HCT116 (cell line): ENCODE measurements around the gene STX1B. TPM values are rescaled to one million over a fixed set of nuclear protein-coding genes. Genes with fewer than 3 reads are reported as not detected.

Experiments used
- ATAC-seq: fragments of 200-7000 bp; cut with Tn5 transposase; 2 replicates; pipeline ENCODE4 v1.9.1; 2020; ENCODE audit warnings: mild to moderate bottlenecking, moderate library complexity
- BruUV-seq: library from RNA; stranded (reverse); fragments of 400-500 nt; replicated peaks from 2 replicates; lab custom pipeline; 2021; lab: Mats Ljungman, UMichigan
- CTCF ChIA-PET: fragments of 300-600 bp; sonication (Branson Sonifier 250); formaldehyde crosslinking; loops from one replicate; lab custom pipeline; 2021; ENCODE audit warnings: antibody characterized with exemption; lab: Charles Lee
- POLR2A ChIA-PET: fragments of 300-600, 350-600 bp; sonication (Branson Sonifier 250); formaldehyde crosslinking; loops from one replicate; lab custom pipeline; 2021; ENCODE audit warnings: antibody characterized with exemption; lab: Charles Lee
- RAD21 ChIA-PET, 2 experiments: fragments of 300-600 bp; sonication (Branson Sonifier 250); formaldehyde crosslinking; loops; one replicate each; lab custom pipeline; 2023; ENCODE audit warnings: low total read pairs in 2 of 2; ENCODE audit not compliant: uncharacterized antibody in 2 of 2, unreplicated experiment in 2 of 2, low non-redundant PET in 1 of 2; lab: Charles Lee
- DNase-seq: peaks from one replicate; pipeline ENCODE4 v3.0.0-alpha.2; 2010; ENCODE audit warnings: low read depth, low spot score
- H2AFZ ChIP-seq: fragments of 200-600 bp; shearing (Covaris generic), sonication (generic); 2 replicates; pipeline ENCODE4 v1.6.1; 2017; ENCODE audit warnings: low read depth, mixed run types, mixed read lengths, antibody characterized with exemption, low read length; ENCODE audit not compliant: poor library complexity, severe bottlenecking
- H3K27ac ChIP-seq: 2 replicates; pipeline ENCODE4 v1.5.1; 2012; ENCODE audit warnings: low read depth, low read length
- H3K27me3 ChIP-seq: fragments of 200-600 bp; sonication (generic); 2 replicates; pipeline ENCODE4 v1.6.1; 2016; ENCODE audit warnings: mixed run types, low read length, mixed read lengths; ENCODE audit not compliant: insufficient read depth
- H3K36me3 ChIP-seq, 2 experiments: fragments of 200-500 bp in 1 of 2; fragments of 200-600 bp in 1 of 2; sonication (Bioruptor generic) in 1 of 2; sonication (generic) in 1 of 2; 2 replicates each; pipeline versions ENCODE4 v1.5.1 to v1.6.1; 2014 to 2016; ENCODE audit warnings: low read length in 2 of 2, inconsistent platforms in 1 of 2, mixed read lengths in 1 of 2, mixed run types in 1 of 2; ENCODE audit not compliant: insufficient read depth in 2 of 2, control insufficient read depth in 1 of 2
- H3K4me1 ChIP-seq, 2 experiments: fragments of 200-600 bp in 1 of 2; sonication (generic) in 1 of 2; 2 replicates each; pipeline versions ENCODE4 v1.5.1 to v1.6.1; 2012 to 2017; ENCODE audit warnings: low read length in 2 of 2, inconsistent platforms in 1 of 2, mild to moderate bottlenecking in 1 of 2, mixed read lengths in 1 of 2, mixed run types in 1 of 2, moderate library complexity in 1 of 2; ENCODE audit not compliant: insufficient read depth in 2 of 2, control insufficient read depth in 1 of 2
- H3K4me2 ChIP-seq: fragments of 200-600 bp; sonication (generic); 2 replicates; pipeline ENCODE4 v1.6.1; 2017; ENCODE audit warnings: mixed run types, low read length, mixed read lengths
- H3K4me3 ChIP-seq, 2 experiments: fragments of 200-600 bp in 1 of 2; sonication (generic) in 1 of 2; replicated peaks in 1 of 2; 2 replicates each; pipeline ENCODE4 v1.5.1; 2011 to 2016; ENCODE audit warnings: low read length in 2 of 2, control low read depth in 1 of 2, low read depth in 1 of 2, mild to moderate bottlenecking in 1 of 2, mixed read lengths in 1 of 2, mixed run types in 1 of 2
- H3K79me2 ChIP-seq: fragments of 200-600 bp; sonication (generic); 2 replicates; pipeline ENCODE4 v1.6.1; 2017; ENCODE audit warnings: mild to moderate bottlenecking, mixed run types, low read length, moderate library complexity, mixed read lengths; ENCODE audit not compliant: insufficient read depth
- H3K9ac ChIP-seq: fragments of 200-600 bp; sonication (generic); 2 replicates; pipeline ENCODE4 v1.6.1; 2016; ENCODE audit warnings: low read length, mixed read lengths
- H3K9me2 ChIP-seq: fragments of 200-600 bp; sonication (generic), shearing (Covaris generic); 2 replicates; pipeline ENCODE4 v1.6.1; 2017; ENCODE audit warnings: mixed run types, mild to moderate bottlenecking, moderate library complexity; ENCODE audit not compliant: insufficient read depth
- H3K9me3 ChIP-seq, 2 experiments: fragments of 200-500 bp in 1 of 2; fragments of 200-600 bp in 1 of 2; sonication (Bioruptor generic) in 1 of 2; sonication (generic) in 1 of 2; 2 replicates each; pipeline ENCODE4 v1.6.1; 2014 to 2017; ENCODE audit warnings: low read length in 2 of 2, mixed read lengths in 2 of 2, inconsistent platforms in 1 of 2, low read depth in 1 of 2, mild to moderate bottlenecking in 1 of 2, mixed run types in 1 of 2, moderate library complexity in 1 of 2; ENCODE audit not compliant: control insufficient read depth in 1 of 2, insufficient read depth in 1 of 2
- H4K20me1 ChIP-seq: fragments of 200-600 bp; sonication (generic), shearing (Covaris generic); 2 replicates; pipeline ENCODE4 v1.6.1; 2017; ENCODE audit warnings: mixed run types, mild to moderate bottlenecking, moderate library complexity; ENCODE audit not compliant: insufficient read depth
- CBX3 ChIP-seq: IDR thresholded peaks from 2 replicates; pipeline ENCODE4 v1.6.1; 2012; ENCODE audit warnings: low read depth
- CEBPB ChIP-seq: IDR thresholded peaks from 2 replicates; pipeline ENCODE4 v1.6.1; 2012; ENCODE audit warnings: low read depth
- EGR1 ChIP-seq: IDR thresholded peaks from 2 replicates; pipeline ENCODE4 v1.6.1; 2012; ENCODE audit warnings: low read depth
- EZH2 ChIP-seq: fragments of 200-600 bp; sonication (generic); IDR thresholded peaks from 2 replicates; pipeline ENCODE4 v1.6.1; 2017; ENCODE audit warnings: antibody characterized with exemption, mixed run types
- FOSL1 ChIP-seq: IDR thresholded peaks from 2 replicates; pipeline ENCODE4 v1.6.1; 2012; ENCODE audit warnings: low read depth
- POLR2AphosphoS5 ChIP-seq: IDR thresholded peaks from 2 replicates; pipeline ENCODE4 v1.6.1; 2011; ENCODE audit warnings: mild to moderate bottlenecking, low read depth, low read length, moderate library complexity
- RAD21 ChIP-seq: IDR thresholded peaks from 2 replicates; pipeline ENCODE4 v1.6.1; 2012; ENCODE audit warnings: low read depth, mild to moderate bottlenecking
- SIN3A ChIP-seq: IDR thresholded peaks from 2 replicates; pipeline ENCODE4 v1.6.1; 2012; ENCODE audit warnings: low read depth
- TCF7L2 ChIP-seq: IDR thresholded peaks from 2 replicates; pipeline ENCODE4 v1.7.0; 2011; ENCODE audit warnings: borderline replicate concordance, inconsistent platforms; ENCODE audit not compliant: insufficient read depth, insufficient read length; ENCODE audit errors: extremely low read depth
- YY1 ChIP-seq: IDR thresholded peaks from 2 replicates; pipeline ENCODE4 v1.6.1; 2011; ENCODE audit warnings: low read length, low read depth, moderate library complexity, mild to moderate bottlenecking; ENCODE audit not compliant: insufficient replicate concordance; ENCODE audit errors: extremely low read depth
- ZFX ChIP-seq: fragments of 450-650 bp; IDR thresholded peaks from 2 replicates; pipeline ENCODE4 v1.6.1; 2017
- intact Hi-C: fragments of 100-400 bp; cut with micrococcal nuclease; formaldehyde crosslinking; loops from 2 replicates; pipeline ENCODE4 v1.10.0; 2022
- total RNA-seq: library from RNA; stranded (reverse); gene quantifications from one replicate; pipeline ENCODE4 v1.2.1, GENCODE V29; 2021; ENCODE audit not compliant: unreplicated experiment
- TF ChIP-seq, protein P1 (sequence below): IDR thresholded peaks from 2 replicates; pipeline ENCODE4 v1.6.1; 2011; ENCODE audit warnings: mild to moderate bottlenecking, low read length, moderate library complexity; ENCODE audit not compliant: insufficient replicate concordance; ENCODE audit errors: extremely low read depth
- TF ChIP-seq, protein P2 (sequence below): IDR thresholded peaks from 2 replicates; pipeline ENCODE4 v1.6.1; 2012
- TF ChIP-seq, protein P3 (sequence below): IDR thresholded peaks from 2 replicates; pipeline ENCODE4 v1.6.1; 2012
- TF ChIP-seq, protein P4 (sequence below): IDR thresholded peaks from 2 replicates; pipeline ENCODE4 v1.6.1; 2012; ENCODE audit warnings: low read depth
- TF ChIP-seq, protein P5 (sequence below), 3 experiments: fragments of 200-600 bp in 1 of 3; sonication (generic) in 1 of 3; IDR thresholded peaks in 2 of 3; conservative IDR thresholded peaks in 1 of 3; 2 replicates each; pipeline ENCODE4 v1.5.1; 2012 to 2017; ENCODE audit warnings: low read depth in 2 of 3, low read length in 2 of 3, antibody characterized with exemption in 1 of 3, borderline replicate concordance in 1 of 3, control low read depth in 1 of 3, mild to moderate bottlenecking in 1 of 3, mixed read lengths in 1 of 3, mixed run types in 1 of 3, moderate library complexity in 1 of 3; ENCODE audit not compliant: insufficient read depth in 1 of 3

Gene STX1B
- total RNA-seq, 1 experiment from 2014 or later = 1.6 TPM

DNA sequence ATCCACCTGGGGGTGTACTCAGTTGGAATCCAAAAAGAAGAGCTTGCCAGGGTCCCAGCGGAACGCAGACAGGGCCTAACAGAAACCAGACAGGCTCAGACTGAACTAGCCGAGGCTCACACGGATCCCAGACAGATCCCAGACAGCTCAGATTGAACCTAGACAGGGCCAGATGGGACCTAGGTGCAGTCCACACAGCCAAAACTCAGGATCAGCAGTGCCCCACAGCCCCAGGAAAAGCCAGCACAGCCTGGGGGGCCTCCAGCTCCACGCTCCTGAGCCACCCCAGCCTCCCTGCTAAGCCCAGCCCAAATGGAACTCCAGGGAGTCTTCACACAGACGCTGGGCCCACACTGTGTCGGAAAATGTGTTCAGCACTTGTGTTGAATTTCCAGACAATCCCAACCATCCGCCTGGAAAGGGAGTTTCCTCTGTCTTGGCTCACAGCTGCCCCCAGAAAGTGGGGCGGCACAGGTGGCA is 7.5 kb downstream of the STX1B start (continued):
- TF ChIP-seq, protein P1, sequence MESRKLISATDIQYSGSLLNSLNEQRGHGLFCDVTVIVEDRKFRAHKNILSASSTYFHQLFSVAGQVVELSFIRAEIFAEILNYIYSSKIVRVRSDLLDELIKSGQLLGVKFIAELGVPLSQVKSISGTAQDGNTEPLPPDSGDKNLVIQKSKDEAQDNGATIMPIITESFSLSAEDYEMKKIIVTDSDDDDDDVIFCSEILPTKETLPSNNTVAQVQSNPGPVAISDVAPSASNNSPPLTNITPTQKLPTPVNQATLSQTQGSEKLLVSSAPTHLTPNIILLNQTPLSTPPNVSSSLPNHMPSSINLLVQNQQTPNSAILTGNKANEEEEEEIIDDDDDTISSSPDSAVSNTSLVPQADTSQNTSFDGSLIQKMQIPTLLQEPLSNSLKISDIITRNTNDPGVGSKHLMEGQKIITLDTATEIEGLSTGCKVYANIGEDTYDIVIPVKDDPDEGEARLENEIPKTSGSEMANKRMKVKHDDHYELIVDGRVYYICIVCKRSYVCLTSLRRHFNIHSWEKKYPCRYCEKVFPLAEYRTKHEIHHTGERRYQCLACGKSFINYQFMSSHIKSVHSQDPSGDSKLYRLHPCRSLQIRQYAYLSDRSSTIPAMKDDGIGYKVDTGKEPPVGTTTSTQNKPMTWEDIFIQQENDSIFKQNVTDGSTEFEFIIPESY = no peak
- TF ChIP-seq EZH2 (no peak), FOSL1 (no peak), CBX3 (no peak), RAD21 (no peak), SIN3A (no peak)
- TF ChIP-seq, all 23 proteins: peak for 0

DNA sequence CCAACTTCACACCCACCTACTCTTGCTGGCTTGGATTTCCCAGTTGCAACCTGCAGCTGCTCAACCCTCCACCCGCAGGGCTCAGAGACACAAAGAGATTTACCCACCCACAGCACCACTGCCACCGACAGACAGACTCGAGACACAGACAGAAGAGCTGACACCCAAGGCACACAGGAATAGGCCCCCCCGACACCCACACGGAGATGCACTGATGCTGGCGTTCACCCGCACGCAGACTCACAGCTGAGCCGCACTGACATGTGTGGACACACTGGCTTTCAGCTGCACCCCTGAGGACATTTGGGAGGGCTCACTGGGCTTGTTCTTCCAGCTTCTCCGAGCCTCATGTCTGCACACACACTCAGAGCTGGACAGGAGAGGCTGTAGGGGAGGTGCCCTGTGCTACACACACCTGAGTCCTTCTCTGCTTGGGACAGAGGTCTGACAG is 8.2 kb downstream of the STX1B start:
- Histone ChIP-seq H4K20me1 (no peaks in the 10 kb centered on the region), H3K9me3 (no peaks in the 10 kb centered on the region), H3K79me2 (no peaks in the 10 kb centered on the region), H3K4me2 (no peak overlapping the region), H3K9ac (no peak overlapping the region), H3K27me3 (no peaks in the 10 kb centered on the region)
- CTCF ChIA-PET = no interaction called here
- intact Hi-C loops = no loop called here
- DNase-seq (no peak), ATAC-seq (no peak)
- no TSS peak for BruUV-seq
- TF ChIP-seq FOSL1 = no peak
- TF ChIP-seq EGR1 = no peak
- no peak for TF ChIP-seq TCF7L2
- TF ChIP-seq YY1 = no peak
- TF ChIP-seq, protein P2, sequence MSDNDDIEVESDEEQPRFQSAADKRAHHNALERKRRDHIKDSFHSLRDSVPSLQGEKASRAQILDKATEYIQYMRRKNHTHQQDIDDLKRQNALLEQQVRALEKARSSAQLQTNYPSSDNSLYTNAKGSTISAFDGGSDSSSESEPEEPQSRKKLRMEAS = no peak
- TF ChIP-seq, protein P3, sequence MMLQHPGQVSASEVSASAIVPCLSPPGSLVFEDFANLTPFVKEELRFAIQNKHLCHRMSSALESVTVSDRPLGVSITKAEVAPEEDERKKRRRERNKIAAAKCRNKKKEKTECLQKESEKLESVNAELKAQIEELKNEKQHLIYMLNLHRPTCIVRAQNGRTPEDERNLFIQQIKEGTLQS = no peak
- TF ChIP-seq, protein P4, sequence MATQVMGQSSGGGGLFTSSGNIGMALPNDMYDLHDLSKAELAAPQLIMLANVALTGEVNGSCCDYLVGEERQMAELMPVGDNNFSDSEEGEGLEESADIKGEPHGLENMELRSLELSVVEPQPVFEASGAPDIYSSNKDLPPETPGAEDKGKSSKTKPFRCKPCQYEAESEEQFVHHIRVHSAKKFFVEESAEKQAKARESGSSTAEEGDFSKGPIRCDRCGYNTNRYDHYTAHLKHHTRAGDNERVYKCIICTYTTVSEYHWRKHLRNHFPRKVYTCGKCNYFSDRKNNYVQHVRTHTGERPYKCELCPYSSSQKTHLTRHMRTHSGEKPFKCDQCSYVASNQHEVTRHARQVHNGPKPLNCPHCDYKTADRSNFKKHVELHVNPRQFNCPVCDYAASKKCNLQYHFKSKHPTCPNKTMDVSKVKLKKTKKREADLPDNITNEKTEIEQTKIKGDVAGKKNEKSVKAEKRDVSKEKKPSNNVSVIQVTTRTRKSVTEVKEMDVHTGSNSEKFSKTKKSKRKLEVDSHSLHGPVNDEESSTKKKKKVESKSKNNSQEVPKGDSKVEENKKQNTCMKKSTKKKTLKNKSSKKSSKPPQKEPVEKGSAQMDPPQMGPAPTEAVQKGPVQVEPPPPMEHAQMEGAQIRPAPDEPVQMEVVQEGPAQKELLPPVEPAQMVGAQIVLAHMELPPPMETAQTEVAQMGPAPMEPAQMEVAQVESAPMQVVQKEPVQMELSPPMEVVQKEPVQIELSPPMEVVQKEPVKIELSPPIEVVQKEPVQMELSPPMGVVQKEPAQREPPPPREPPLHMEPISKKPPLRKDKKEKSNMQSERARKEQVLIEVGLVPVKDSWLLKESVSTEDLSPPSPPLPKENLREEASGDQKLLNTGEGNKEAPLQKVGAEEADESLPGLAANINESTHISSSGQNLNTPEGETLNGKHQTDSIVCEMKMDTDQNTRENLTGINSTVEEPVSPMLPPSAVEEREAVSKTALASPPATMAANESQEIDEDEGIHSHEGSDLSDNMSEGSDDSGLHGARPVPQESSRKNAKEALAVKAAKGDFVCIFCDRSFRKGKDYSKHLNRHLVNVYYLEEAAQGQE = no peak
- TF ChIP-seq, protein P5, sequence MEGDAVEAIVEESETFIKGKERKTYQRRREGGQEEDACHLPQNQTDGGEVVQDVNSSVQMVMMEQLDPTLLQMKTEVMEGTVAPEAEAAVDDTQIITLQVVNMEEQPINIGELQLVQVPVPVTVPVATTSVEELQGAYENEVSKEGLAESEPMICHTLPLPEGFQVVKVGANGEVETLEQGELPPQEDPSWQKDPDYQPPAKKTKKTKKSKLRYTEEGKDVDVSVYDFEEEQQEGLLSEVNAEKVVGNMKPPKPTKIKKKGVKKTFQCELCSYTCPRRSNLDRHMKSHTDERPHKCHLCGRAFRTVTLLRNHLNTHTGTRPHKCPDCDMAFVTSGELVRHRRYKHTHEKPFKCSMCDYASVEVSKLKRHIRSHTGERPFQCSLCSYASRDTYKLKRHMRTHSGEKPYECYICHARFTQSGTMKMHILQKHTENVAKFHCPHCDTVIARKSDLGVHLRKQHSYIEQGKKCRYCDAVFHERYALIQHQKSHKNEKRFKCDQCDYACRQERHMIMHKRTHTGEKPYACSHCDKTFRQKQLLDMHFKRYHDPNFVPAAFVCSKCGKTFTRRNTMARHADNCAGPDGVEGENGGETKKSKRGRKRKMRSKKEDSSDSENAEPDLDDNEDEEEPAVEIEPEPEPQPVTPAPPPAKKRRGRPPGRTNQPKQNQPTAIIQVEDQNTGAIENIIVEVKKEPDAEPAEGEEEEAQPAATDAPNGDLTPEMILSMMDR (IDR thresholded peaks at IDR 0.05 in 2 of 3, conservative IDR thresholded peaks at IDR 0.05 in 1 of 3; ENCODE audit: borderline replicate concordance in 1 of 3, insufficient read depth in 1 of 3, low read depth in 2 of 3, low read length in 2 of 3) = no peak
- TF ChIP-seq ZFX = no peak
- no peak for TF ChIP-seq CBX3
- TF ChIP-seq SIN3A = no peak
- TF ChIP-seq POLR2AphosphoS5 = no peak
- TF ChIP-seq CEBPB = no peak
- TF ChIP-seq, all 23 proteins: peak for 0
- no peak overlapping the region for H3K27ac ChIP-seq
- POLR2A ChIA-PET = no interaction called here
- RAD21 ChIA-PET = no interaction called here
- peaks cover 20 to 25% of the 10 kb centered on the region in 2 experiments for H3K4me1 ChIP-seq
- no peaks in the 10 kb centered on the region for H3K9me2 ChIP-seq
- H3K36me3 ChIP-seq = no peaks in the 10 kb centered on the region
- H3K4me3 ChIP-seq = no peak overlapping the region
- H2AFZ ChIP-seq = no peak overlapping the region
